ENCODE measurements around the gene CHST3.
"Not testable (repeated sequence)": the region's sequence is repeated elsewhere in the genome, so short reads cannot be mapped to it uniquely, and the experiment has no call there.

The CHST3 gene

GRCh38 chr10:71964098-71964742, at the start of gene CHST3:
TSS of gene CHST3 (plus strand) at chr10:71964395. CDS start at chr10:72005843, 41,448 bp downstream.
- DNase-seq: no peak

- no peak for DNase-seq
Measured at GRCh38 chr10:71916827-71917226, 47.4 kb upstream of the CHST3 start.

DNA sequence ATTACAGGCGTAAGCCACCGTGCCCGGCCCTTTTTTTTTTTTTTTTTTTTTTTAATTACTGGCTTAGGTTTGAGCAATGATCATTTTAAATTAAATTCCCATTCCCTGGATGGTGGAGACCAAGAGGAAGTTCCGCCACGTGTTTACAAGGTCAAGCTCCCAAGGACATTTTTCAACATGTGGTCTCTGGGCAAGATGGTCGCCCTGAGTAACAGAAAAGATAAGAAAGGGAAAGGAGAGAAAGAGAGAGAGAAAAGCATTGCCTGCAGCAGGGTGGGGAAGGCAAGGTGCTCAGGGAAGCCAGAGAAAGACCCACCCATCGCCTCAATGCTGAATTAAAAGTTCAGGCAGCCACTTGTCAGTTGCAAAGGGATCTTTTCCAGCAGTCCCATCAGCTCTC, 45.2 kb upstream of the CHST3 start:
- DNase-seq: no peak

GRCh38 chr10:71919956-71920539, 44.1 kb upstream of the CHST3 start:
- DNase-seq: not testable (repeated sequence)

DNA sequence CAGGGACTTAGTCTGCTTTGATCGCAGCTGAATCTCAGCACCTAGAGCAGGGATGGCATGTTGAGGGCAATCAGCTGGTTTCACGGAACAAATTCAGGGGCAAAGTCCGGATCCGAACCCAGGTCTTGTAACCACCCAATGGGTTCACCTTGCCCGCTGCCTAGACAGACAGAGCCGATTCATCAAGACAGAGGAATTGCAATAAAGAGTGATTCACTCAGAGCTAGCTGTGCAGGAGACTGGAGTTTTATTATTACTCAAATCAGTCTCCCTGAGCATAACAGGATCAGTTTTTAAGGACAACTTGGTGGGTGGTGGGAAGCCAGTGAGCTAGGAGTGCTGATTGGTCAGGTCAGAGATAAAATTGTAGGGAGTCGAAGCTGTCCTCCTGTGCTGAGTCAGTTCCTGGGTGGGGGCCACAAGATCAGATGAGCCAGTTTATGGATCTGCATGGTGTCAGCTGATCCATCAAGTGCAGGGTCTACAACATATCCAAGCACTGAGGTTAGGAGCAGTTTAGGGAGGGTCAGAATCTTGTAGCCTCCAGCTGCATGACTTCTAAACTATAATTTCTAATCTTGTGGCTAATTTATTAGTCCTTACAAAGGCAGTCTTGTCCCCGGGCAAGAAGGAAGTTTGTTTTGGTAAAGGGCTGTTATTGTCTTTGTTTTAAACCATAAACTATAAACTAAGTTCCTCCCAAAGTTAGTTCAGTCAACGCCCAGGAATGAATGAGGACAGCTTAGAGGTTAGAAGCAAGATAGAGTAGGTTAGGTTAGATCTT, 43.5 kb upstream of the CHST3 start:
- DNase-seq: no peak

GRCh38 chr10:71921324-71922027, 42.7 kb upstream of the CHST3 start:
- DNase-seq: no peak

DNA sequence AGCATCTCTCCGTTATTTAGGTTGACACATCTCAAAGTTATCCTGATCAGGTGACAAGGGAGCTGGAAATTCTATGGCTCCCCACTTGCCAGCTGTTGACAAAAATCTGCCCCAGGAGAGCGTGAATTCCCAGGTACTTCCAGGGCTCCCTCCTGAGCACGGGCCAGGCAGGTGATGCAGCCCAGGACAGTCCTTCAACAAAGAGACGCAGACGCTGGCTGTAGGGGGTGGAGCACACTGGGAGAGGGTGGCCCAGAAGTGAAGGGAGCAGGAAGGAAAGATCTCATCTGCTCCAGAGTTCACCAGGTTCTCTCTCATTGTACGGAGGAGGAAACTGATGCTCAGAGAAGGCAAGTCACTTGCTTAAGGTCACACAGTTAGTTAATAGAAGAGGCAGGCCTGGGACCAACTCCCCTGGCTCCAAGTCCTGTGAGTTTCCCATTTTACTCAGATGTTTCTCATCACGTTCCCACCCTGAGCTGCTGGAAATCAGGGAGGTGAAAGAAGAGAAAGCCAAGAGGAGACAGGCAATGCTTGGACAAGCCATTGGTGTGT, 41.0 kb upstream of the CHST3 start:
- no peak for DNase-seq

GRCh38 chr10:71924771-71925170, 39.4 kb upstream of the CHST3 start:
- no peak for DNase-seq

DNA sequence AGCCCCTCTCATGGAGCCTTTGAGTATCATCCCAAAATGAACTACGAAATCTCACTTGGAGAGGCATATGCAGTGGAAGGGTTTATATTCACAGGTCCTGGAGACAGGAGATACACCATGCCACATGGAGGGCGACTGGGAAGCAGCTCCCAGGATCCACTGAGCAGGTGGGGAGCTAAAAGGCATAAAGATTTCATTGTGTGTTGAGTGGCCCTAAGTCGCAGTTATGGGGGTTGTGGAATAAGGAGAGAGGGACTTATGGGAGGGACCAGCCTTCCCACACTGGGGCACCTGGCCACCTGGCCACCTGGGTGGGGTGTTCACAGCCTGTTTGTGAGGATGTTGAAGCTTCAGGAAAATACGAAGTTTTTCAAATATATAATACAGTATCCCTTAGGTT, 37.0 kb upstream of the CHST3 start:
- DNase-seq: no peak

DNA sequence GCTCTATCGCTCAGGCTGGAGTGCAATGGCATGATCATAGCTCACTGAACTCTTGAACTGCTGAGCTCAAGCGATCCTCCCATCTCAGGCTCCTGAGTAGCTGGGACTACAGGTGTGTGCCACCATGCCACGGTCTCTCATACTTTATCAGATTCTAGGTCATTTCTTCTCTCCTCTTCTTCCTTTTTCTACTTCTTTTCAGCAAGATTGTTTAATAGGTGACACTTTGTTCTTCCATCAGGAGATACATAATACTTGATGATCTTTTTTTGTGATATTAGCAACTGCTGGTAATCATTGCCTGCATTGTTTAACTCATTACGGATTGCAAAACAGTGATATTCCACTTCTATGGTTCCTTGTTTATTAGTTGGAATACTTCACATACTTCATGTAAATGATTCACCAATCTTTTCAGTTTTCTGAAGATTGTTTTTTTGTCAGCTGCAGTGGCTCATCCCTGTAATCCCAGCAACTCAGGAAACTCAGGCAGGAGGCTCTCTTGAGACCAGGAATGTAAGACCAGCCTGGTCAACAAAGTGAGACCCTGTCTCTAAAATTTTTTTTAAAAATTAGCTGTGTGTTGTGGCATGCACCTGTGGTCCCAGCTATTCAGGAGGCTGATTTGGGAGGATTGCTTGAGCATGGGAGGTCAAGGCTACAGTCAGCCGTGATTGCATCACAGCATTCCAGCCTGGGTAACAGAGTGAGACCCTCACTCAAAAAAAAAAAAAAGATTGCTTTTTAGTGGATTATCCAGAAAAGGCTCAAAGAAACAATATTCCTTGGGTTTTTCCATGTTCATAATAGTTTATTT, 36.2 kb upstream of the CHST3 start:
- no peak for DNase-seq

- DNase-seq: no peak
Measured at GRCh38 chr10:71931295-71931694, 32.9 kb upstream of the CHST3 start.

GRCh38 chr10:71933651-71934050, 30.5 kb upstream of the CHST3 start:
- DNase-seq: peak; percentile 52

GRCh38 chr10:71938211-71938610, 26.0 kb upstream of the CHST3 start:
- DNase-seq: no peak

DNA sequence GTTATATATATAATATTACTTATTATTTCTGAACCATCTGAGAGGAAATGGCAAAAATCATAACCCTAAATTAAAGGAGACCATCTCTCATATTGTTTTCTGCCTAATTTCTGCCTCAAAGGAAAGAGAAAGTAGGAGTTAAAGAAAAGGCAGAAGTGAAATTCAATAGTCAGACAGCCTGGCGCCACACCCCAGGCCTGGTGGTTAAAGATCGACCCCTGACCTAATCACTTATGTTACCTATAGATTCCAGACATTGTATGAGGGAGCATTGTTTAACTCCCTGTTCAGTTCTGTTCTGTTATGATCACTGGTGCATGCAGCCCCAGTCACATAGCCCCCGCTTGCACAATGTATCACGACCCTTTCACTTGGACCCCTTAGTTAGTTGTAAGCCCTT, 24.9 kb upstream of the CHST3 start:
- DNase-seq: no peak

DNA sequence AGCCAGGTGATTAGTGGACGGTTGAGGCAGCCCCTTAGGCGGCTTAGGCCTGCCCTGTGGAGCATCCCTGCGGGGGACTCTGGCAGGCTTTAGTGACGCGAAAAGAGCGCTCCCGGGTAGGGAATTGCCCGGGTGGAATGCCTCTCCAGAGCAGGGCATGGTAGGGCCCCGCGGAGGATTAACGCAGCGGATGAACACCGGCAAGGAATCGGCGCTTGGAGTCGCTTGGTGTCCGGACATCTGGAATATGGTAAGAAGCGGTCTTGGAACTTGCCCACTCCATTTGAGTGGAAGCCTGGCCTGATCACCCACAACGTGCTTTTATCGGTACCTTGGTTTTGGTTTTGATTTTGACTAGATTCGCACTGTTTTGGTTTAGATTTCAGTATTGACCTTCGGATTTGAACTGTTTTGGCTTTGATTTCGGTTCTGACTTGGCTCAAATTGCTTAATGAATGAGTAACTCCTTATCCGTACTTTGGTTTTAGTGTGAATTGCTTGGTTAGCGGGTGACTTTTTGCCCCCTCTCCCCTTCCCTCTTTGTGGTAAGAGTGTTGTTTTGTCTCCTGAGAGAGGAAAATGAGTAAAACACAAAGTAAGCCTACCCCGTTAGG, 24.2 kb upstream of the CHST3 start:
- DNase-seq: no peak

- DNase-seq: no peak
Measured at GRCh38 chr10:71940752-71941151, 23.4 kb upstream of the CHST3 start.

DNA sequence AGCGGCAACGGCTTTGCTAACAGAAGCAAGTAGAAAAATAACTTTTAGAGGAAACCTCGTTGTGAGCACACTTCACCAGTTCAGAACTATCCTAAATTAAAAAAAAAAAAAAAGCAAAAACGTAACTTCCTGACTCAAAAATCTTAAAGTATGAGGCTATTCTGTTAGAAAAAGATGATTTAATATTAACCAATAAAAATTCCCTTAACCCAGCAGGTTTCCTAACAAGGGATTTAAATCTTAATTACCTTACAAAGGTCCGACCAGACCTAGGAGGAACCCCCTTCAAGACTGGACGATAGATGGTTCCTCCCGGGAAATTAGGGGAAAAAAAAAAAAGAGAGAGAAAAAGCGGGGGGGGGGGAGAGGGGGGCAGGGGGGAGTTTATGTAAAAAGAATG, 22.9 kb upstream of the CHST3 start:
- no peak for DNase-seq

DNA sequence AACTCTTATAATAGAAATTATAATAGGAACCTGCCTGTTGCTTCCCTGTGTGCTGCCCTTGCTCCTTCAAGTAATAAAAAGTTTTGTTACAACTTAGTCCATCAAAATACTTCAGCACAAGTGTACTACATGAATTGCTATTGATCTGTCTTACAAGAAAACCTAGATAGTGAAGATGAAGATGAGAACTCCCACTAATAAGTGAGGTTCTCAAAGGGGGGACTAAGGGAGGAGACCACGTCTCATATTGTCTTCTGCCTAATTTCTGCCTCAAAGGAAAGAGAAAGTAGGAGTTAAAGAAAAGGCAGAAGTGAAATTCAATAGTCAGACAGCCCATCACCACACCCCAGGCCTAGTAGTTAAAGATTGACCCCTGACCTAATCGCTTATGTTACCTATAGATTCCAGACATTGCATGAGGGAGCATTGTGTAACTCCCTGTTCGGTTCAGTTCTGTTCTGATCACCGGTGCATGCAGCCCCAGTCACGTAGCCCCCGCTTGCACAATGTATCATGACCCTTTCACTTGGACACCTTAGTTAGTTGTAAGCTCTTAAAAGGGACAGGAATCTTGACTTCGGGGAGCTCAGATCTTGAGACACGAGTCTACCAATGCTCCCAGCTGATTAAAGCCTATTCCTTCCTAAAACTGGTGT, 18.2 kb upstream of the CHST3 start:
- no peak for DNase-seq

GRCh38 chr10:71946700-71947099, 17.5 kb upstream of the CHST3 start:
- DNase-seq: no peak

GRCh38 chr10:71948496-71949067, 15.6 kb upstream of the CHST3 start:
- DNase-seq: no peak

- DNase-seq: no peak
Measured at GRCh38 chr10:71950683-71951082, 13.5 kb upstream of the CHST3 start.

Measured in activated T-cell treated with anti-CD3 and anti-CD28 coated beads for 4 hours (primary cell).